Stimulated activated naive CD8-positive, alpha-beta T cell treated with anti-CD3 and anti-CD28 coated beads, Interleukin-15, Interleukin-2, amounts not matched to agents 100 U/mL and 50 U/mL, for 24 hours (primary cell): ENCODE data around the gene CYP2U1.
"Not testable (repeated sequence)": the region's sequence is repeated elsewhere in the genome, so short reads cannot be mapped to it uniquely, and the experiment has no call there.

Source experiments
- ATAC-seq: fragments of 150-1000 bp; cut with Tn5 transposase; one replicate; pipeline ENCODE4 v1.10.0; 2021
- DNase-seq: peaks from one replicate; pipeline ENCODE4 v3.0.0; 2021

CYP2U1 gene

DNA sequence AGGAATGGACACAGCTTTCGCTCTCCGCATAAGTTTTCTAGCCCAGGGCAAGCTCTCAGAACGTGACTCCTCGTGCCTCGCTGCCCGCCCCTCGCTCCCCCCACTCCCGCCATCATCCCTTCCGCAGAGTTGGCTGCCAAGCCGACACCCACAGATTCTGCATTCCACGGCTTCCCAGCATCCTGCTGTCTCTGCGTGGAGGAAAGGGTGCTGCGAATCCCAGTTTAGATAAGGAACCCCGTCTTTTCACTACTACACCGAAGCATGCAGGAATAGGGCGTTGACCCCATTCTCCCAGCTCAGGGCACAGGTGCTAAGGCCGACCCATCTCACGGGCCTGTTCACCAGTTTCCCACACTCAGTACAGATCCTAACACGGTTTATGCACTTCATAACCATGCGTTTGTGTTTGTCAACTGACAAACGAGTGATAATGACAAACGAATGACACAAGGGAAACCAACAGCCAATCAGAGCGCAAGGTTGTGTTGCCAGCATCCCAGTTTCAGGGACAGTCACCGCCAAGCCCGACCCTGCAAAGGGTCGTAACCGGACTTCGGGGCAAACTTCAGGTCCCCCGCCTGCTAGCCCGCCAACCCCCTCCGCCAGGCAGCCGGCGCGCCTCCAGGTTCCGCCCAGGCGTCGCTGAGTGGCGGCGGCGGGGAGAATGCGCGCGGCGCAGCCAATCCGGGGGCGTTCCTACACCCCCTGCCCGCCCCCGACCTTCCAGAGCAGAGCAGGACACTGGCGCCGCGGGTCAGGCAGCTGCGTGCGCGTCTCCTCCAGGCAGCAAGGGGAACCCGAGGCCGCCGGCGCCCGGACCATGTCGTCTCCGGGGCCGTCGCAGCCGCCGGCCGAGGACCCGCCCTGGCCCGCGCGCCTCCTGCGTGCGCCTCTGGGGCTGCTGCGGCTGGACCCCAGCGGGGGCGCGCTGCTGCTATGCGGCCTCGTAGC, at the start of gene CYP2U1:
Gene CYP2U1 (plus strand): TSS at position 729 of the 954 bp plus-strand sequence. CDS start 95 bp downstream, at position 824.
- DNase-seq = peak; percentile 80
- peak; percentile 93 for ATAC-seq

DNA sequence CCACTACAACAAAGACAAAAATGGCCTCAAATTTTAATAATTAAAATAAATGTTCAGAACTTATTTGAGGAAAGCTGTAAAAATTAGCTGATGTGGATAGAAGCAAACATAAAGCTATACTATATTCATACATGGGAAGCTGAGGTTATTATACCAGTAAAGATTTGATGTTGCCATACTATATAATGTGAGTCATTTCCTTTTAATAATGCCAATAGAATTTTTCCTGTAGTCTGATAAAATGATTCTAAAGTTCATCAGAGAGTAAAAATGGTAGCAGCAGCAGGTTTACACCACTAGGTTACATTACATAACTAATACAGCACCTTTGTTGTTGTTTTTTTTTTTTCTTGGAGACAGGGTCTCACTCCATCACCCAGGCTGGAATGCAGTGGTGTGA, 45.5 kb upstream of the CYP2U1 start:
- no peak for ATAC-seq
- no peak for DNase-seq

DNA sequence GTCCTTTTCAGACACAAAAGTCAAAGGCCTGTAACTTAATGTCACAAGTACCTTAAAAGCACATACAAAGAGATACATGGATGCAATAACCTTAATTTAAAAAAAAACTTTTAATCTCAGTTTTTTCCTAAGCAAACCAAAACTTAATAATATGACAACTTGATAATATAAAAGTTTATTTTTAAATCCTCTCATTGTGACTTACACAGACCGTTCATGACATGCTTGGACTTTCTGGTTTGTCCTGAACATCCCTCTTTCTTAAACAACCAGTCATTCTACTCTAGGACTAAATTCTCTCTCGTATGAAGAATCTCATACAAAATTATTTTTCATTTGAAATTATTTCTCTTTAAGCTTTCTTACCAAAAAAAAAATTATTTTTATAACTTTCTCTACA, 43.1 kb upstream of the CYP2U1 start:
- ATAC-seq (no peak), DNase-seq (peak; percentile 8)

DNA sequence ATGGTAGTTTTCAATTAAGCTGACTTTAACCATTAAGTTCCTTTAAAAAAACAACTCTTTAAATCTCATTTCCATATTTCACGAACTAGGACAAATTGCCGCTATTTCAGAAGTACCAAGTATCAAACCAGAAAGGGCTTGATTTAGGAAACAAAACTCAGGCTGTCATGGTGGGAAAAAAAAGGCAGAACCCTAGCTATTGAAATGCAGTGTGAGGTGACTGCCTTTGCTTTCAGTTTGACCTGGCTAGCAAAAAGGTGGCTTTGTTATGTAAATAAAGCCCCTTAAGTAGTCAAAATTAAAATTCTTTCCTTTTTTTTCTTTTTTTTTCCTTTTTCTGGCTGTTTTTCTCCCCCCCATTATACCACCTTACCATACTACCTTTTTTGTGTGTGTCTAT, 40.6 kb upstream of the CYP2U1 start:
- ATAC-seq (no peak), DNase-seq (no peak)

DNA sequence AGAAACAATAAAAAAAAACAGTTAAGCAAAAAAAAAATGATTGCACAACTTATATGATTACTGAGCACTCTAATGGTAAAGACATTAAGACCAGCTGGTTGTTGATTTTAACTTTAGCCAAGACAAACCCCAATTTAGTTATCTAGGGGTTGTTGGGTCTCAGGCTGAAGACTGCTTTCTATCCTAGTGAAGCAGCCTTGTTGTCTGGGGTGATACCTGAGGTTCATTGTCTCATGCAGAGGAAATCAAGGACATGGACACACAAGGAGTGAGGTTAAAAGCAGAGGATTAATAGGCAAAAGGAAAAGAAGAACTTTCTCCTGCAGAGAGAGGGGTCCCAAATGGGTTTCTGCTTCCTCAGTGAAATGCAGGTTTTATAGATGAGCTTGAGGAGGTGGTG, 40.0 kb upstream of the CYP2U1 start:
- no peak for ATAC-seq
- DNase-seq = no peak

DNA sequence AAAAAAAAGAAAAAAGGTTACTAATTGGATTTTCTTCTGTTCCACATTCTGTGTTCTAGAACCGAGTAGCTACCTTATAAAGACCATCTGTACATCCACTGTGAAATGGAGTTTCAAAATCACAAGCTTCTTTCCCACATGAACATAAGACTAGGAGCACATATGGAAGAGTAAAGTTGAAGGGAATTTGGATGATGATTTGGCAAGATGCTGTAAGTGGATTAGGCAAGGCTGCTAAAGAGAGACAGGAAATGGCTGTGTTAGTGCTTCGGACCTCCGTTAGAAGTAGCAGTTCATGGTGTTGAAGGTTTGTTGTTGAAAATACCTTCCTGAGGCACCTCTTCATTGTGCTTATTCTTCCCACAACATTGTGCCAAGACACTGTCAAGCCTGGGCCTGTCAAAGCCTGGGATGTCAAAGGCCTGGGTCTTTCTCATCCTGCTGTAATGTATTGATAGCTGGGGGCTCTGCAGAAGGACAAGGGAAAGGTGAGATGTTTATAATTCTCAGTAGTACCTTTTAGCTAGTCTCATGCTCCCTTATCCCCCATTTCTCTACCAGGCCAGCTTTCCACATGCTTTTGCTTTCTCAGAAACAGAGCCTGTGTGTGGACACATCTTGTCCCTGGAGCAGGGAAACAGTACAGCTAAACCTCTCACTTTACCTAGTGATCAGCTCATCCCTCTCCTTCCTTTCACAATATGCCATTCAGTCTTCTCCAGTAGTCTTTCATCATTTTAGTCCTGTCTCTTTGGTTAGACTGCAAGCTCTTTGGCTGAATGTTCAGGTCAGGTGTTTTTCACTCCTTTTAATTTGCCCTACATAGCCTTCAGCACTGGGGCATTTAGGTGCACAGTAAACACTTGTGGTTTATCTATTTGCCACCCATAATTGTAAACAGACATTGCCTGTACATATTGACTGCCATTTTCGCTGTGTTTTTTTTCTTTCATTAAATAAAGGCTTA, 37.9 kb upstream of the CYP2U1 start:
- ATAC-seq (no peak), DNase-seq (no peak)

DNA sequence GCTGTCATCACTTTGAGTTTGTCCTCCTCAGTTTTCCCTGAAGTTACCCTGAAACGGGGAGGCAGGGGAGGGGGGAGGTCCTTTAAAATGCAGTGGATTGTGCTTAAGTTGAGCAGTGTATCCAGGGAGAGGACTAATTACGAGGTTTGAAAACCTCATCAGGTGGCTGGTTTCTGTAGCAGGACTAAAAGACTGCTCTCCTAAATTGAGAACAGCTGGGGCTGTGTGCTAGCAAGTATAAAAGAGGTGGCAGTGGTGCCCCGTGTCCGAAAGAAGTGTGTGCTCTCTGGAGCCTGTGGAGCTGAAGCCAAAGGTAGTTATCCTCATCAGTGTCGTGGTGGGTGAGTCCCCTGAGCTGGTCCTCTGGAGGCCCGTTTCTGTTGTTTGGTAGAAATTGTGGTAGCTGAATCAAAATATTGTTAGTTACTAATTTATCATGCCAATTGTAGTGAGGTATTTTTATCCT, 37.2 kb upstream of the CYP2U1 start:
- no peak for DNase-seq
- ATAC-seq = no peak

DNA sequence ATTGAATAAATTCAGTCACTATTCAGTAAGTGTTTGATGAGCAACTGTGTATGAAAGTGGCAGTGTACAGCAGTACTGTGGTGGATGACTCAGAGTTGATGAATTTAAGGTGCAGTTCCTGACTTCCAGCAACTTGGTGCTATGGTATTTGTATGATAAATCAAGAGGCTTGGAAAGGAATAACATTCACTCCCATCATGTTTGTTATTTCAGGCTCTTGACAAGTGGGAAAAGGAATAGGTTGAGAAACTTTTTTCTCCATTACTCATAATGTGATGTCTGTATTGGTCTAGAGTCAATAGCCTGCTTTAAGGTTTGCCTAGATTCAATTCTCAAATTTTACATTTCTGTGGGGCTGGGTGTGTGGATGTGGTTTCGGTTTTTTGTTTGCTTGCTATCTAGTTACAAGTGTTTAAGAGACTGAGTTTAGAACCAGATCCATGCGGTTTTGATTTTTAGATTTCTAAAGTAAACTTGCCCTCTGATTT, 35.1 kb upstream of the CYP2U1 start:
- DNase-seq = no peak
- peak; percentile 71 for ATAC-seq

DNA sequence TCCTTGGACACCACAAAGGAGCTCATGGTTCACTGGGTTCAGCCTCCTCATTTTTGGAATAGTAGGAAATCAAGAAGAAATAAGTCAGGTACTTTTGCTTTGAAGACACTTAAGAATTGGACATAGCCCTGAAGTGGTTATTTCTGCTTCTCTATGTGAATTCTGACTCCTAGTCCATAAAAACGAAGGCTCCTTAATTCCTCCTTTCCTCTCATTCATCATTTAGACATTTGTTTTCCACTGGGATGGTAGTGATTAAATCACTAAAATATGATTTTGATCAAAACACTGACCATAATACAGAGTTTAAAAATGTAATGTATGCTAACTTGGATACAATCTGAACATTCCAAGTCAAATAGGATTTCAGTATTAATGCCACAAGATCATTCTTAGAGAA, 34.7 kb upstream of the CYP2U1 start:
- DNase-seq (no peak), ATAC-seq (no peak)

DNA sequence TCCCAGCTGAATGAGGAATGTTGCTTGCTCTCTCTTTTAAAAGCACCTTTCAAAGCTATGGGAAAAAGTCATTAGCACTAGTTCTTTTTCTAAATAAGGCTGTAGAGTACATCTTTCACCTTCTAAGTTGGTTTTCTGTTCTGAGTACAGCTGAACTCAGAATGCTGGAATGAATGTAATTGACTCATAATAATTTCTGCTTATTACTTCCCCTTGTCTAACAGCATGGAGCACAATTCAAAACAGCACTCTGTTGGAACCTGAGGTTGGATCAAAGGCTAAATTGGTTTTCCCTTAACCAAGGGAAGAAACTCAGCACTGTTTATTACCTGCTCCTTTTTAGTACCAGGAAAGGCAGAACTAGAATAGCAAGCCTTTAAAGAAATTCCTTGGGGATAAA, 33.5 kb upstream of the CYP2U1 start:
- no peak for DNase-seq
- ATAC-seq = no peak

DNA sequence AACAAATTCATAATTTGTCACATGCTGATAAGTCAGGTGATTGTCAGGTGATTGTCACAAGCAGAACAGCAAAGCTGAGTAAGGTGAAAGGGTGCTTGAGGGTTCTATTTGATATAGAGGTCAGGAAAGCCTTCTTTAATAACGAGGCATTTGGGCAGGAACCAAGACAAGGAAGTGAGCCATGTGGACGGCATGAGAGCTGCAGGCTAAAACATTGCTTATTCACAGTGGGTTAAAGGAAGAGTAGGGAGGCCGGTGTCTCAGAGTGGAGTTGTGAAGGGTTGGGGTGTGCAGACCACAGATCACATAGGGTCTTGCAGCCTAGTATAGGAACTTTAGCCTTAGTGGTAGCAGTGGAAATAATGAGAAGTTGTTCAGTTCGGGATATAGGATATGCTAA, 31.3 kb upstream of the CYP2U1 start:
- no peak for DNase-seq
- no peak for ATAC-seq

DNA sequence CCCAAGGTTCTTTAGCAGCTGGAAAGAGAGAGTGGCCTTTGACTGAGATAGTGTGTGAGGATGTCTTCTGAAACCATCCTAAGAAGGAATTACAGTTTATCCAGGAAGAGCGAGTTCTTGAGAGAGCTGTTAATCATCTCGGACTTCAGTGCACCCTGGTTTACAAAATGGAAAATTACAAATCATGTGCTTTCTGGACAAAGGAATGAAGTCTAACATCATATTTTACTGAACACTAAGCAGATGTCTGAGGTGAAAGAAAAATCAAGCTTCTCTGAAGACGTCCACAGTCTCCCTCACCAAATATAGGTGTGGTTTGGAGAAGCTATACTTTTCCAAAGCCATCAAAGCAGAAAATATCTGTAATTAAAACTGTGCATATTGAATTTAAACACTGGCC, 30.8 kb upstream of the CYP2U1 start:
- DNase-seq = no peak

DNA sequence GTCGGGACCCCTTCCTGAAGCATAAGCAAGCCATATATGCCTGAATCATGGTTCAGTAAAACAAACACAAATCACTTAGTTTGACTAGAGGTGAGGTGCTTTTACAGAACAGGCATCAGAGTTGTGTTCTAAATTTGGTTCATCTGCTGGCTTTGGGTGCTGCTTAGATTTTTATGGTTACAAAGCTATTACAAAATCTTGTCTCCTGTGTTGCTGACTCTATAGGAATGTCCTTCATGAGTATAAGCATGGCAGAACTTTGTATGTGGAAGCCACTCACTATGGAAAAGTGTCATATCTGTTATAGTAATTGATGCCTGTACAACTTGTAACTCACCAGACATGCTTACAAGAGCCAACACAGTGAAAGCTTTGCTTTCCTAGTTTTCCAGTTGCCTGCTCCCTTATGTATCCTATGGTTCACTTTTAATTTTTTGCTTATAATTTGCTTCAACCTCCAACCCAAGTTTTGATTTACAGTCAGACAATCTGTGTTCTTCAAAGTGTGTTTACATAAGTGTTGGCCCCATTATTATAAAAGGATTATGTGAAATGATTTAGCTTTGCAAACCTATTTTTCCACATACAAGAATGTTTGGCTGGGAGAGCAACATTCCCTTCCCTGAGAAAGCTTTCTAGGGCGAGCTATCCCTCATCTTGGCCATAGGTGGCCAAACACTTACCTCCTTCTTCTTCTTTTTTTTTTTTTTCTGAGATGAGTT, 30.0 kb upstream of the CYP2U1 start:
- ATAC-seq = no peak

More for the DNA sequence above, 30.8 kb upstream of the CYP2U1 start:
- ATAC-seq = no peak

DNA sequence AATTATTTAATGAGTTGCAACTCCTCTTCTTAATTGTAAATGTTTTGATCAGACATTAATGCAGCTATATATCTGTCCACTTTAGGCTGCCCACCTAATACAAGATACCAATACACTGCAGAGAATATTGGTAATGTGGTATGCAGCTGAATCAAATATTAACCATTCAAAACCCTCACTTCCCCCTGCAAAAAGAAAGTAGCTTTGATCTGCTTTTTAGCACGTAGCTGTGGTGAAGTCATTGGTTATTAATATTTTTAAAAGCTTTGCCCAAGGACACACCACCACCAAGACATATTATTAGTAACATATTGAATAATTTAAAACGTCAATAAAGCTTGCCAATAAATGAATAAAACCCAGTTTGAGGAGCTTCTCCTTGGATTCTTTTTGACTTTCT, 28.6 kb upstream of the CYP2U1 start:
- DNase-seq = no peak
- no peak for ATAC-seq

More for the DNA sequence above, 30.0 kb upstream of the CYP2U1 start:
- no peak for DNase-seq

DNA sequence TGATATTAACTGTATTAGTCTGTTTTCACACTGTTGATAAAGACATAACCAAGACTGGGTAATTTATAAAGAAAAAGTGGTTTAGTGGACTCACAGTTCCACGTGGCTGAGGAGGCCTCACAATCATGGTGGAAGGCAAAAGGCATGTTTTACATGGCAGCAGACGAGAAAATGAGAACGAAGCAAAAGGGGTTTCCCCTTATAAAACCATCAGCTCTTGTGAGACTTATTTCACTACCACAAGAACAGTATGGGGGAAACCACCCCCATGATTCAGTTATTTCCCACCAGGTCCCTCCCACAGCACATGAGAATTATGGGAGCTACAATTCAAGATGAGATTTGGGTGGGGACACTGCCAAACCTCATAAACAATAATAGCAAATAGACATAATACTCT, 26.3 kb upstream of the CYP2U1 start:
- ATAC-seq, DNase-seq: not testable (repeated sequence)

DNA sequence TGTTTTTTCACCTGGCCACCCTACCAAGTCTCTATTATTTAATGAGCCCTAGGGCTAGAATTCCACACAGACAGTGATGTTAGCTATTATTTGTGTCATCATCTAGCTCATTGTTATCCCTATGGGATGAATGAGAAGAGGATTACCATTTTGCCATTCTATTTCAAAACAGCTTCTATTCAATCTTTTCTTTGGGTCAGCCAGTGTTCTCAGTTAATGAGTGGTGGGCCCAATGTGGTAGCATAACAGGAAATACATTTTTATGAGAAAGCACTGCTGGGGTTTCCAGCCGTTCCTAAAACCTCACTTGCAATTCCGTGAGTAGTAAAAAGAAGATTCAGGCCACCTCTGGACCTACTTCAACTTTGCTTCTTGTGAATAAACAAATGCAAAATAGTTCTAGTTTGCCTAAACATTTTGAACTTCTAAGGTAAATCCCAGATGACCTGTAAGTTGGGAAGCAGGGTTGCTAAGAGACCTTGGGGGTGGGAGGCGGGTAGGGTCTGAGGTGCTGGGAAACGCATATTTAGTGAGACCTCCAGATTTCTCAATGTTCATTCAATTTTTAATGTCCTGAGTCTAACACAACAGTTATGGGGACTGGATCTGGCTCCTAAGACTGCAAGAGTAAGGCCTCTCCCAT, 24.8 kb upstream of the CYP2U1 start:
- DNase-seq (no peak), ATAC-seq (no peak)

DNA sequence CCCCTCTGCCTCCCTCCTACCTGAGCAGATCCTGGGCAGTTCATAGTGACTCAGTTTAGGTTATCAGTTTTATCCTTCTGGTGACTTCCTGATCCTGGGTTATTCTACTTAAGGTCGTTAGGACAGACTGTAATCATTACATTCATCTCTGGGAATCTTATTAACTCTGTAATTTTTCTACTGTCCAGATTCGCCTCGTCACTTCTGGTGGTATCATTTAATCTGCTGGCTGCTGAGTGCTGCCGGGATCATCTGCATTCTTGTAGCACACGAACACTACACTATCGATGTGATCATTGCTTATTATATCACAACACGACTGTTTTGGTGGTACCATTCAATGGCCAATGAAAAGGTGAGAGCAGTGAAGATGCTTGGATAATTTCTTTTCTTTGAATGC, 23.0 kb upstream of the CYP2U1 start:
- ATAC-seq = no peak
- no peak for DNase-seq

DNA sequence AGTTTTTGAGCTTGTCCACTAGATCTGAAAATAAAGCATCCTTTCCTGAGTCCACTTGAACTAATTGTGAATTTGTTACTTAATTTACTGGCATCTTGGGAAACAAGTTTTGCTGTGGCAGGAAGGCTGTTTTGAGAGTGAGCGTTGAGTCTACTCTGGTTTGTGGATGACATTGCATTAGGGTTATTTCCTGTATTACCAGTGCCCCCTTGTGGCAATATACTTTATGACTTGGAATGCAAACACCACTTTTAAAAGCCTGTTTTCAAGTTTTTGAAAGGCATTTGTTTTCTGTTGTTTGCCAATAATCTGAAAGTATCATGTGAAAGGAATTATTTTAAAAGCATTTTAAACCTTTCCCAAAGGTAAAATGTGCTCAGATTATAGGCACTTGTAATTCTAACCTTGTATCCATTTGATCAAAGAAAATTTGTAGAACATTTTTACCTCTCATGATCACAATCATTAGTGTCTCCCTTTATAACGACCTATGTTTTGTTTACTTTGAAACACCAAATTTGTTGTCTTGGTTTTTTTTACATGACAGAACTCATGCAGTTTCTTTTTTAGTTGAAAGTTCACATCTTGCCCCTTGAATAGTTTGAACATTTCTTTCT, 18.0 kb upstream of the CYP2U1 start:
- DNase-seq = peak; percentile 10
- ATAC-seq = peak; percentile 63

DNA sequence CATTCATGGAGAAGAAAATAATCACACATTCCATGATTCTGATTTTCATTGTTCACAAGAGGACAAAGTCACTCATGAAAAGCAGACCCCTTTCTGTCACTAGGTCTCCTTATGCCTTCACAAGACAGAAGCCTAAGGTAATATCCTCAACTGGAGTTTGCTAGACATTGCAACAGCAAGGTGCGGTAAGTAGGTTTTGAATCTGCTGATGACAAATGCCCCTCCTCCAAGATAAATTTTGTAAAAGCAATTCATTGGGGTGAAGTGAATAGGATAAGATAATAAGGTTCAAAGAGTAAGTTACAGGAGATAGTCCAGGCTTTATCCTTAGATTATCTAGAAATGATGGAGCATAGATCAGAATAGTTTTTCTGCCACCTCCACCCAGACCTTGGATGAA, 16.1 kb upstream of the CYP2U1 start:
- DNase-seq (no peak), ATAC-seq (no peak)

DNA sequence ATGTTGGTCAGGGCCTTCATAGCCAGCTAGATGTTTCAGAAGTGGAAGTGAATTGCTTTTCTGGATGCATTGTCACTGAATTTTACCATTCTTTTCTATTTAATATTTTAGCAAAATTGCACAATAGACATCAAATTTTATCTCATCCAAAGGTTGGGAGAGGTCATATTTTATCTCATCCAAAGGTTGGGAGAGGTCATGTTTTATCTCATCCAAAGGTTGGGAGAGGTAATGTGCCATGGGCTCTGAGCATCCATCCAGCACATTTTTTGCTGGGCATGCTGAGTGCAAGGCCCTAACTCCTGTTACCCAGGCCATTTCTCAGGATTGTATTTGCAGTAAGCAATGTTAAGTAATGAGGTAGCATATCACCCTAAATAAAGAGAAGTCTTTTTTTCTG, 14.7 kb upstream of the CYP2U1 start:
- no peak for DNase-seq
- ATAC-seq = no peak

DNA sequence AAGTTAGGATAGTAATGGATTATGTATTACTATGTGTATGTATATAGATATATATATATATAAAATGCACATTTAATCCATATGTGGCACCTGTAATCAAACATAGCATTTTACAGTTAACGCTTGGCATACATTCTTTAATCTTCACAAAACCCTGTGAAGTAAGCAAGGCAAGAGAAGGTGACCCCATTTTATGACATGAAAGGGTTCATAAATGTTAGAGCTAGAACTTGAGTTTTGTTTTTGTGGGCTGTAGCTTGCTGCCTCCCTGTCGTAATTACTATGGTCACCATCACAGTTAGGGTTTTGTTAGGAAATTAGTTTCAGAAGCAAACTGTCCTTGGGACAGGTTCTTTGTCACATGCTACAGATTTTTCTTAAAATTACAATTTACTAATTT, 13.8 kb upstream of the CYP2U1 start:
- ATAC-seq (no peak), DNase-seq (no peak)
